ENCODE measurements around the gene ZNF556. TPM values are rescaled to one million over a fixed set of nuclear protein-coding genes. Genes with fewer than 3 reads are reported as not detected.

Gene ZNF556
- polyA plus RNA-seq, 1 of the 3 experiments (the other 2 are of a cell fraction) = 0.46 TPM

GRCh38 chr19:2922987-2923386 is 55.9 kb downstream of the ZNF556 start:
- Histone ChIP-seq H2AFZ (ENCODE audit: low read depth) (no peak overlapping the region), H3K9ac (no peak overlapping the region), H3K9me3 (peaks cover 3% of the 10 kb centered on the region; the same call in 1 of the 2 replicates), H3K4me2 (no peak overlapping the region), H3K79me2 (ENCODE audit: insufficient read depth) (no peaks in the 10 kb centered on the region), H3F3A (replicated peaks; ENCODE audit: insufficient read depth) (no peaks in the 10 kb centered on the region), H3K9me2 (no peaks in the 10 kb centered on the region), H3K36me3 (replicated peaks in 1 of 2; ENCODE audit: control insufficient read depth in 1 of 2, insufficient read depth in 2 of 2, low read length in 1 of 2) (peaks cover 4 to 12% of the 10 kb centered on the region in 2 experiments), H3K4me3 (ENCODE audit: low read depth in 2 of 2, low read length in 1 of 2) (no peak overlapping the region), H3K27ac (ENCODE audit: low read depth in 2 of 2, low read length in 1 of 2) (no peak overlapping the region), H3K4me1 (ENCODE audit: control insufficient read depth in 1 of 2, insufficient read depth in 2 of 2, low read depth in 1 of 2, low read length in 1 of 2) (peaks cover 0 to 2% of the 10 kb centered on the region in 2 experiments; a peak in 1 of 4 replicates), H4K20me1 (ENCODE audit: insufficient read depth) (no peaks in the 10 kb centered on the region), H3K27me3 (ENCODE audit: insufficient read depth) (no peaks in the 10 kb centered on the region)
- WGBS (ENCODE audit: low lambda C conversion rate) = 90% methylated on average over 5 of the region's 5 CpGs
- TF ChIP-seq GABPA (IDR thresholded peaks at IDR 0.05; ENCODE audit: low read depth) (no peak), CTCF (IDR thresholded peaks at IDR 0.05) (no peak), SMC3 (IDR thresholded peaks at IDR 0.05; ENCODE audit: low read depth, low read length) (no peak), POLR2AphosphoS5 (IDR thresholded peaks at IDR 0.05; ENCODE audit: low read depth, low read length) (no peak), CHD2 (IDR thresholded peaks at IDR 0.05; ENCODE audit: low read length, partially characterized antibody) (no peak), PBX3 (IDR thresholded peaks at IDR 0.05) (no peak), MAX (IDR thresholded peaks at IDR 0.05; ENCODE audit: low read depth) (no peak), GATA2 (CRISPR knock-in tag; IDR thresholded peaks at IDR 0.05) (no peak), RCOR1 (IDR thresholded peaks at IDR 0.05; ENCODE audit: low read length) (no peak), SIN3A (IDR thresholded peaks at IDR 0.05; ENCODE audit: borderline replicate concordance, low read depth, low read length) (no peak), RAD21 (IDR thresholded peaks at IDR 0.05; ENCODE audit: low read length) (no peak), MXI1 (IDR thresholded peaks at IDR 0.05; ENCODE audit: low read depth, low read length) (no peak)
- TF ChIP-seq, protein P1, sequence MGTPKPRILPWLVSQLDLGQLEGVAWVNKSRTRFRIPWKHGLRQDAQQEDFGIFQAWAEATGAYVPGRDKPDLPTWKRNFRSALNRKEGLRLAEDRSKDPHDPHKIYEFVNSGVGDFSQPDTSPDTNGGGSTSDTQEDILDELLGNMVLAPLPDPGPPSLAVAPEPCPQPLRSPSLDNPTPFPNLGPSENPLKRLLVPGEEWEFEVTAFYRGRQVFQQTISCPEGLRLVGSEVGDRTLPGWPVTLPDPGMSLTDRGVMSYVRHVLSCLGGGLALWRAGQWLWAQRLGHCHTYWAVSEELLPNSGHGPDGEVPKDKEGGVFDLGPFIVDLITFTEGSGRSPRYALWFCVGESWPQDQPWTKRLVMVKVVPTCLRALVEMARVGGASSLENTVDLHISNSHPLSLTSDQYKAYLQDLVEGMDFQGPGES (IDR thresholded peaks at IDR 0.05; ENCODE audit: low read depth, low read length) = no peak
- ChIA-PET CTCF (interaction anchor here (1.0 to 4.0 kb wide), 3 partner anchors 32 to 103 kb away, joined by 3 to 15 read pairs (median 3); partner anchors contain the start of gene ZNF554), POLR2A (no interaction called here)
- DNase-seq = no peak

GRCh38 chr19:2923510-2923909 is 56.4 kb downstream of the ZNF556 start:
- Histone ChIP-seq H2AFZ (ENCODE audit: low read depth) (no peak overlapping the region), H3K36me3 (replicated peaks in 1 of 2; ENCODE audit: control insufficient read depth in 1 of 2, insufficient read depth in 2 of 2, low read length in 1 of 2) (peaks cover 0 to 9% of the 10 kb centered on the region in 2 experiments), H3K4me3 (ENCODE audit: low read depth in 2 of 2, low read length in 1 of 2) (no peak overlapping the region), H3K27ac (ENCODE audit: low read depth in 2 of 2, low read length in 1 of 2) (no peak overlapping the region), H3K4me2 (no peak overlapping the region), H3K9ac (no peak overlapping the region), H3K4me1 (ENCODE audit: control insufficient read depth in 1 of 2, insufficient read depth in 2 of 2, low read depth in 1 of 2, low read length in 1 of 2) (peaks cover 0 to 2% of the 10 kb centered on the region in 2 experiments; a peak in 1 of 4 replicates), H3K27me3 (ENCODE audit: insufficient read depth) (no peaks in the 10 kb centered on the region), H3K9me2 (no peaks in the 10 kb centered on the region), H4K20me1 (ENCODE audit: insufficient read depth) (no peaks in the 10 kb centered on the region), H3K9me3 (no peaks in the 10 kb centered on the region), H3K79me2 (ENCODE audit: insufficient read depth) (no peaks in the 10 kb centered on the region), H3F3A (replicated peaks; ENCODE audit: insufficient read depth) (no peaks in the 10 kb centered on the region)
- ChIA-PET CTCF (interaction anchor here (1.1 to 4.0 kb wide), 2 partner anchors 36 to 104 kb away, joined by 3 to 15 read pairs; partner anchors contain the start of gene ZNF554), POLR2A (no interaction called here)
- no peak for DNase-seq
- WGBS (ENCODE audit: low lambda C conversion rate) = 37% methylated on average over 4 of the region's 4 CpGs
- TF ChIP-seq PBX3 (IDR thresholded peaks at IDR 0.05) = no peak
- no peak for TF ChIP-seq POLR2AphosphoS5 (IDR thresholded peaks at IDR 0.05; ENCODE audit: low read depth, low read length)
- TF ChIP-seq SIN3A (IDR thresholded peaks at IDR 0.05; ENCODE audit: borderline replicate concordance, low read depth, low read length) = no peak
- TF ChIP-seq, protein P2, sequence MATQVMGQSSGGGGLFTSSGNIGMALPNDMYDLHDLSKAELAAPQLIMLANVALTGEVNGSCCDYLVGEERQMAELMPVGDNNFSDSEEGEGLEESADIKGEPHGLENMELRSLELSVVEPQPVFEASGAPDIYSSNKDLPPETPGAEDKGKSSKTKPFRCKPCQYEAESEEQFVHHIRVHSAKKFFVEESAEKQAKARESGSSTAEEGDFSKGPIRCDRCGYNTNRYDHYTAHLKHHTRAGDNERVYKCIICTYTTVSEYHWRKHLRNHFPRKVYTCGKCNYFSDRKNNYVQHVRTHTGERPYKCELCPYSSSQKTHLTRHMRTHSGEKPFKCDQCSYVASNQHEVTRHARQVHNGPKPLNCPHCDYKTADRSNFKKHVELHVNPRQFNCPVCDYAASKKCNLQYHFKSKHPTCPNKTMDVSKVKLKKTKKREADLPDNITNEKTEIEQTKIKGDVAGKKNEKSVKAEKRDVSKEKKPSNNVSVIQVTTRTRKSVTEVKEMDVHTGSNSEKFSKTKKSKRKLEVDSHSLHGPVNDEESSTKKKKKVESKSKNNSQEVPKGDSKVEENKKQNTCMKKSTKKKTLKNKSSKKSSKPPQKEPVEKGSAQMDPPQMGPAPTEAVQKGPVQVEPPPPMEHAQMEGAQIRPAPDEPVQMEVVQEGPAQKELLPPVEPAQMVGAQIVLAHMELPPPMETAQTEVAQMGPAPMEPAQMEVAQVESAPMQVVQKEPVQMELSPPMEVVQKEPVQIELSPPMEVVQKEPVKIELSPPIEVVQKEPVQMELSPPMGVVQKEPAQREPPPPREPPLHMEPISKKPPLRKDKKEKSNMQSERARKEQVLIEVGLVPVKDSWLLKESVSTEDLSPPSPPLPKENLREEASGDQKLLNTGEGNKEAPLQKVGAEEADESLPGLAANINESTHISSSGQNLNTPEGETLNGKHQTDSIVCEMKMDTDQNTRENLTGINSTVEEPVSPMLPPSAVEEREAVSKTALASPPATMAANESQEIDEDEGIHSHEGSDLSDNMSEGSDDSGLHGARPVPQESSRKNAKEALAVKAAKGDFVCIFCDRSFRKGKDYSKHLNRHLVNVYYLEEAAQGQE (IDR thresholded peaks at IDR 0.05; ENCODE audit: low read depth, low read length) = no peak
- TF ChIP-seq FOXM1 (IDR thresholded peaks at IDR 0.05; ENCODE audit: low read depth) = no peak
- no peak for TF ChIP-seq GABPA (IDR thresholded peaks at IDR 0.05; ENCODE audit: low read depth)
- no peak for TF ChIP-seq RFX5 (IDR thresholded peaks at IDR 0.05; ENCODE audit: low read length)
- TF ChIP-seq SMC3 (IDR thresholded peaks at IDR 0.05; ENCODE audit: low read depth, low read length) = no peak

Data from SK-N-SH (cell line).